Mammary epithelial cell (primary cell): ENCODE measurements around the gene B4GAT1.

Source experiments
- EZH2 ChIP-seq: IDR thresholded peaks from 2 replicates; pipeline ENCODE4 v1.6.1; 2012; ENCODE audit warnings: low read length, inconsistent platforms, borderline replicate concordance
- TF ChIP-seq, protein P1 (sequence below), 2 donors: IDR thresholded peaks in 1 of 2; conservative IDR thresholded peaks in 1 of 2; 2 replicates each; pipeline ENCODE4 v1.5.1; 2011 to 2012; ENCODE audit warnings: inconsistent platforms in 2 of 2, low read length in 2 of 2, mild to moderate bottlenecking in 2 of 2, control low read depth in 1 of 2, low read depth in 1 of 2; ENCODE audit not compliant: insufficient read depth in 1 of 2; ENCODE audit errors: extremely low read depth in 1 of 2

DNA sequence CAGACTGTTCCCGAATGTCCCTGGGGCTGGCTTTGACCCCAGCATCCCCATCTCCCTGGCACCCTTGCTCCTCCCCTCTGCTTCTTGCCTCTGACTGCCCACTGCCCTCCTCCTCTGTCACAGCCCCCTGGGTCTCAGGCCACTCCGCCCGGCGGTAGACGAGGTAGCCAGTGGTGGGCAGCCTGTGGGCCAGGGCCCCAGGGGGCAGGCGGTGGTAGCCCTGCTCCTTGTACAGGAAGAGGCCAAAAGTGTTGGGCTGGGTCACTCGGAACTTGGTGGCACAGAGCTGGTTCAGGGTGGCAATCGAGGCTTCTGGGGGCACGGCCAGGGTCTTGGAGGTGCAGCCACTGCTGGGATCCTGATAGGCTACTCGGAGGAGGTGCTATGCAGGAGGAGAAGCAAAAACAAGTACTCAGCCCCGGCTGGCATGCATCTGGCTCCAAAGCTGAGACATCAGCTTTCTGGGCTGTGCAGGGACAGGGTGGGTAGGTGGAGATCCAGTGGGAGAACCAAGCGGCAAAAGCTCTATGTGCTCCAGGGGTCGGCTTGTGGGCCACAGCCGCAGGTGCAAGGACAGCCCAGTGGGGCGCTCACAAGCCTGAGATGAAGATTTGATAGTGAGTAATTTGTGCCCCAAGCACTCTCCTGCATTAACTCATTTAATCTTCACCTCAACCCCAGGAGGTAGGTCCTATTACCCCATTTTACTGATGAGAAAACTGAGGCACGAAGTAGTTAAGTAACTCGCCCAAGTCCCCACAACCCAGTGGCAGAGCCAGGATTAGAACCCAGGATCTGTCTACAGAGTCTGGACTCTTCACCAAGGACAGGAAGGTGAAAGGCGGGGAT, 14.8 kb downstream of the B4GAT1 start:
- TF ChIP-seq, protein P1, sequence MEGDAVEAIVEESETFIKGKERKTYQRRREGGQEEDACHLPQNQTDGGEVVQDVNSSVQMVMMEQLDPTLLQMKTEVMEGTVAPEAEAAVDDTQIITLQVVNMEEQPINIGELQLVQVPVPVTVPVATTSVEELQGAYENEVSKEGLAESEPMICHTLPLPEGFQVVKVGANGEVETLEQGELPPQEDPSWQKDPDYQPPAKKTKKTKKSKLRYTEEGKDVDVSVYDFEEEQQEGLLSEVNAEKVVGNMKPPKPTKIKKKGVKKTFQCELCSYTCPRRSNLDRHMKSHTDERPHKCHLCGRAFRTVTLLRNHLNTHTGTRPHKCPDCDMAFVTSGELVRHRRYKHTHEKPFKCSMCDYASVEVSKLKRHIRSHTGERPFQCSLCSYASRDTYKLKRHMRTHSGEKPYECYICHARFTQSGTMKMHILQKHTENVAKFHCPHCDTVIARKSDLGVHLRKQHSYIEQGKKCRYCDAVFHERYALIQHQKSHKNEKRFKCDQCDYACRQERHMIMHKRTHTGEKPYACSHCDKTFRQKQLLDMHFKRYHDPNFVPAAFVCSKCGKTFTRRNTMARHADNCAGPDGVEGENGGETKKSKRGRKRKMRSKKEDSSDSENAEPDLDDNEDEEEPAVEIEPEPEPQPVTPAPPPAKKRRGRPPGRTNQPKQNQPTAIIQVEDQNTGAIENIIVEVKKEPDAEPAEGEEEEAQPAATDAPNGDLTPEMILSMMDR (conservative IDR thresholded peaks at IDR 0.05 in 1 of 2, IDR thresholded peaks at IDR 0.05 in 1 of 2; ENCODE audit: extremely low read depth in 1 of 2, insufficient read depth in 1 of 2, low read depth in 1 of 2, low read length in 2 of 2) = no peak
- TF ChIP-seq EZH2 = no peak
